ENCODE results near the gene IGSF9. TPM values are rescaled to one million over a fixed set of nuclear protein-coding genes. Genes with fewer than 3 reads are reported as not detected.

Gene IGSF9
- total RNA-seq, 2 donors from 2014 or later = 7.5 to 9.2 TPM

DNA sequence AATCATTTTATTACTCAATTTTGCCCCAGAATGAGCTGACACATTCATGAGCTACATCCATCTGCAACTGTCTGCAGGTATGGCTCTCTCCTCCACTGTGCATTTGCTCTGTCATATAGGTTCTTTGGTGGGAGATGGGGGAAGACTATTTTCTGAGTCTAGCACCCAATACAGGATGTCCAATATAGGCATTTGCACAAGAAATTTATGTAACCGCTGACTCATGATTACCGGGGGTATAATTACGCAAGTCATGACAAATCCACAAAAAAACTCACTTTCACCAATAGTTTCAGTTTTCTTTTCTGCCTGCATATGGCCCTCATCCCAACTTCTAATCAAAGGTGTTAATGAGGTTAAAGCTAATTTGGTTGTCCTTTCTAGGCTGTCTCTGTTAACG, 65.4 kb downstream of the IGSF9 start:
- Histone ChIP-seq H3K9me3 (ENCODE audit: control insufficient read depth, low read length) (no peaks in the 10 kb centered on the region), H3K4me3 (ENCODE audit: low read length) (no peak overlapping the region), H3K27me3 (ENCODE audit: control insufficient read depth, insufficient read depth, low read length, poor library complexity, severe bottlenecking) (no peaks in the 10 kb centered on the region), H3K36me3 (ENCODE audit: control insufficient read depth, insufficient read depth, low read length) (no peaks in the 10 kb centered on the region), H3K27ac (ENCODE audit: low read depth, low read length) (no peak overlapping the region), H3K4me1 (ENCODE audit: control insufficient read depth, insufficient read depth, low read length) (no peaks in the 10 kb centered on the region), H3K9ac (ENCODE audit: extremely low read depth, low read length, poor library complexity, severe bottlenecking) (no peak overlapping the region)
- WGBS, 2 experiments (ENCODE audit: insufficient coverage in 1 of 2, insufficient read length in 1 of 2) = 90 to 100% methylated on average over 2 to 4 of the region's 4 CpGs
- TF ChIP-seq CTCF (conservative IDR thresholded peaks at IDR 0.05) = no peak
- peaks cover 9% of the 10 kb centered on the region for H3K27me3 Mint-ChIP-seq (ENCODE audit: insufficient read depth)
- no peaks in the 10 kb centered on the region for H3K4me1 Mint-ChIP-seq
- H3K36me3 Mint-ChIP-seq (ENCODE audit: low read depth) = no peaks in the 10 kb centered on the region
- no peak overlapping the region for H3K27ac Mint-ChIP-seq
- no peak for DNase-seq
- no peak overlapping the region for H3K4me3 Mint-ChIP-seq
- no peaks in the 10 kb centered on the region for H3K9me3 Mint-ChIP-seq

DNA sequence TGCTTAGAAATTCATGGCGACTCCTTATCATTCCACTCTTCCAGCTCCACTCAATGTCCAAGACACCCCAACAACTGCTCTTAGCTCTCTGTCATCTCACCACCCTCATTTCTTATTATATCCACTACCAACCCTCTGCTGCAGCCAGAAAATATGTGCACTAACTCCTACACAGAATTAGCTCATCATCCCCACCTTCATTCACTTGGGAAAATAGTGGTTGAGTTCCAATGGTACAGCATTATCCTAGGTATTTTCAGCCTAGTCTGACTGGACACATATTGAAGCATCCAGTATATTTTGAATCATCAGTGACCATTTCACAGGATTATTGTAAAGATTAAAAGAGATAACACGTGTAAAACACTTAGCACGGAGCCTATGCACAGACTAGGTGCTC, 66.3 kb downstream of the IGSF9 start:
- peaks cover 9% of the 10 kb centered on the region for H3K27me3 Mint-ChIP-seq (ENCODE audit: insufficient read depth)
- 82 to 94% methylated on average over 3 of the region's 3 CpGs for whole genome bisulfite sequencing, 2 experiments (ENCODE audit: insufficient coverage in 1 of 2, insufficient read length in 1 of 2)
- H3K36me3 Mint-ChIP-seq (ENCODE audit: low read depth) = no peaks in the 10 kb centered on the region
- H3K9me3 Mint-ChIP-seq = no peaks in the 10 kb centered on the region
- Histone ChIP-seq H3K27ac (ENCODE audit: low read depth, low read length) (no peak overlapping the region), H3K9ac (ENCODE audit: extremely low read depth, low read length, poor library complexity, severe bottlenecking) (no peak overlapping the region), H3K4me1 (ENCODE audit: control insufficient read depth, insufficient read depth, low read length) (no peaks in the 10 kb centered on the region), H3K9me3 (ENCODE audit: control insufficient read depth, low read length) (no peaks in the 10 kb centered on the region), H3K27me3 (ENCODE audit: control insufficient read depth, insufficient read depth, low read length, poor library complexity, severe bottlenecking) (no peaks in the 10 kb centered on the region), H3K4me3 (ENCODE audit: low read length) (no peak overlapping the region), H3K36me3 (ENCODE audit: control insufficient read depth, insufficient read depth, low read length) (no peaks in the 10 kb centered on the region)
- TF ChIP-seq CTCF (conservative IDR thresholded peaks at IDR 0.05) = no peak
- H3K4me1 Mint-ChIP-seq = no peaks in the 10 kb centered on the region
- H3K4me3 Mint-ChIP-seq = no peak overlapping the region
- H3K27ac Mint-ChIP-seq = no peak overlapping the region
- DNase-seq = no peak

GRCh38 chr1:159877695-159878444, 67.5 kb downstream of the IGSF9 start:
- Histone ChIP-seq H3K27me3 (ENCODE audit: control insufficient read depth, insufficient read depth, low read length, poor library complexity, severe bottlenecking) (no peaks in the 10 kb centered on the region), H3K36me3 (ENCODE audit: control insufficient read depth, insufficient read depth, low read length) (no peaks in the 10 kb centered on the region), H3K4me3 (ENCODE audit: low read length) (no peak overlapping the region), H3K4me1 (ENCODE audit: control insufficient read depth, insufficient read depth, low read length) (no peaks in the 10 kb centered on the region), H3K9me3 (ENCODE audit: control insufficient read depth, low read length) (no peaks in the 10 kb centered on the region), H3K27ac (ENCODE audit: low read depth, low read length) (no peak overlapping the region), H3K9ac (ENCODE audit: extremely low read depth, low read length, poor library complexity, severe bottlenecking) (no peak overlapping the region)
- Mint-ChIP-seq H3K27me3 (ENCODE audit: insufficient read depth) (peaks cover 11% of the 10 kb centered on the region), H3K4me1 (no peaks in the 10 kb centered on the region), H3K4me3 (no peak overlapping the region), H3K27ac (no peak overlapping the region), H3K36me3 (ENCODE audit: low read depth) (no peaks in the 10 kb centered on the region), H3K9me3 (no peaks in the 10 kb centered on the region)
- no peak for DNase-seq
- 95 to 100% methylated on average over 3 to 6 of the region's 6 CpGs for WGBS, 2 experiments (ENCODE audit: insufficient coverage in 1 of 2, insufficient read length in 1 of 2)
- TF ChIP-seq CTCF (conservative IDR thresholded peaks at IDR 0.05) = no peak

Small RNAs within 50 kb of the gene (microRNA-seq; reads per million reads assigned to microRNA genes)
- gene MIR4259 (ENCODE audit: borderline microRNAs expressed) = not detected

Other genes starting within 250 kb of the IGSF9 start
- gene CRP, start 231.0 kb downstream of the IGSF9 start, total RNA-seq = 1 to 10 TPM in 1 of 2 donors, not detected in 1; 1.2 TPM
- gene DUSP23, start 164.7 kb downstream of the IGSF9 start, total RNA-seq = 10 to 100 TPM; 28.8 to 32.3 TPM
- not detected for gene FCRL6, start 143.3 kb downstream of the IGSF9 start, total RNA-seq
- gene SLAMF8, start 118.7 kb downstream of the IGSF9 start, total RNA-seq = not detected
- gene VSIG8, start 83.0 kb downstream of the IGSF9 start, total RNA-seq = not detected
- under 1 TPM; 0.49 to 0.55 TPM for gene CFAP45, start 45.4 kb downstream of the IGSF9 start, total RNA-seq
- 100 to 1,000 TPM; 136 to 221 TPM for gene TAGLN2, start 20.1 kb downstream of the IGSF9 start, total RNA-seq
- not detected for gene SLAMF9, start 8.6 kb upstream of the IGSF9 start, total RNA-seq
- gene PIGM, start 86.4 kb upstream of the IGSF9 start, total RNA-seq = 1 to 10 TPM; 4.6 to 5.2 TPM
- under 1 TPM in 1 of 2 donors, not detected in 1; 0.26 TPM for gene KCNJ10, start 124.5 kb upstream of the IGSF9 start, total RNA-seq
- not detected for gene KCNJ9, start 135.9 kb upstream of the IGSF9 start, total RNA-seq
- gene IGSF8, start 153.0 kb upstream of the IGSF9 start, total RNA-seq = 10 to 100 TPM; 34.5 to 35.9 TPM
- gene ATP1A2, start 170.1 kb upstream of the IGSF9 start, total RNA-seq = 1 to 10 TPM; 3.0 to 3.2 TPM
- gene ATP1A4, start 206.0 kb upstream of the IGSF9 start, total RNA-seq = under 1 TPM; 0.55 to 0.75 TPM
- under 1 TPM; 0.29 to 0.77 TPM for gene CASQ1, start 245.0 kb upstream of the IGSF9 start, total RNA-seq